Large intestine (tissue), 3 donors: Measurements from ENCODE around the gene TOPBP1. TPM values are rescaled to one million over a fixed set of nuclear protein-coding genes. Genes with fewer than 3 reads are reported as not detected.

ENCODE experiments used
- DNase-seq, 2 donors: peaks; one replicate each; pipeline versions ENCODE4 v3.0.0 to v3.0.0-alpha.2; 2013
- H3K27ac ChIP-seq: one replicate; pipeline ENCODE4 v1.5.1; 2013; ENCODE audit warnings: low read length
- H3K27me3 ChIP-seq: 2 replicates; pipeline ENCODE4 v1.6.1; 2013; ENCODE audit warnings: low read length; ENCODE audit not compliant: control insufficient read depth, insufficient read depth
- H3K36me3 ChIP-seq: 2 replicates; pipeline ENCODE4 v1.6.1; 2013; ENCODE audit warnings: low read length; ENCODE audit not compliant: control insufficient read depth, insufficient read depth
- H3K4me1 ChIP-seq: one replicate; pipeline ENCODE4 v1.6.1; 2013; ENCODE audit warnings: low read length; ENCODE audit not compliant: control insufficient read depth, insufficient read depth
- H3K4me3 ChIP-seq: one replicate; pipeline ENCODE4 v1.5.1; 2013; ENCODE audit warnings: low read length
- H3K9me3 ChIP-seq: one replicate; pipeline ENCODE4 v1.6.1; 2013; ENCODE audit warnings: mild to moderate bottlenecking, low read depth, low read length, moderate library complexity; ENCODE audit not compliant: control insufficient read depth
- WGBS: methylation state at CpG from one replicate; pipeline ENCODE4 v1.1.5; 2013; ENCODE audit warnings: low lambda C conversion rate; ENCODE audit not compliant: insufficient coverage; 5-methylcytosine and 5-hydroxymethylcytosine counted together
- polyA plus RNA-seq: library from polyadenylated mRNA; unstranded; fragments of 120-200 nt; gene quantifications from one replicate; pipeline ENCODE4 v1.2.1, GENCODE V29; 2013

TOPBP1 gene
- polyA plus RNA-seq, 1 donor, result 35.6 TPM

- Histone ChIP-seq H3K36me3 (peaks cover 31% of the 10 kb centered on the region), H3K4me1 (no peaks in the 10 kb centered on the region), H3K4me3 (no peak overlapping the region), H3K9me3 (no peaks in the 10 kb centered on the region), H3K27me3 (no peaks in the 10 kb centered on the region), H3K27ac (no peak overlapping the region)
- DNase-seq, result no peak
- WGBS, result 86% methylated on average over 2 of the region's 3 CpGs
These were observed 70.4 kb downstream of the TOPBP1 start for GRCh38 chr3:133591271-133591742.

- no peak for DNase-seq
- Histone ChIP-seq H3K4me3 (no peak overlapping the region), H3K27me3 (no peaks in the 10 kb centered on the region), H3K27ac (no peak overlapping the region), H3K9me3 (no peaks in the 10 kb centered on the region), H3K36me3 (peaks cover 48% of the 10 kb centered on the region), H3K4me1 (no peaks in the 10 kb centered on the region)
- no CpG with 5 or more reads among the region's 8 CpGs for WGBS
These were observed 72.2 kb downstream of the TOPBP1 start for GRCh38 chr3:133589503-133589902.

GRCh38 chr3:133588784-133589465 lies 72.8 kb downstream of the TOPBP1 start:
- H3K27ac ChIP-seq, result no peak overlapping the region
- peaks cover 52% of the 10 kb centered on the region for H3K36me3 ChIP-seq
- no peaks in the 10 kb centered on the region for H3K4me1 ChIP-seq
- no peaks in the 10 kb centered on the region for H3K27me3 ChIP-seq
- WGBS, result no CpG with 5 or more reads among the region's 2 CpGs
- H3K9me3 ChIP-seq, result no peaks in the 10 kb centered on the region
- no peak overlapping the region for H3K4me3 ChIP-seq
- no peak for DNase-seq

- peaks cover 61% of the 10 kb centered on the region for H3K36me3 ChIP-seq
- H3K27me3 ChIP-seq, result no peaks in the 10 kb centered on the region
- H3K9me3 ChIP-seq, result no peaks in the 10 kb centered on the region
- no peaks in the 10 kb centered on the region for H3K4me1 ChIP-seq
- no peak overlapping the region for H3K27ac ChIP-seq
- no peak for DNase-seq
- no peak overlapping the region for H3K4me3 ChIP-seq
- WGBS, result no CpG with 5 or more reads among the region's 4 CpGs
These were observed 73.7 kb downstream of the TOPBP1 start for GRCh38 chr3:133588035-133588434.

GRCh38 chr3:133583396-133583795 lies 78.3 kb downstream of the TOPBP1 start:
- Histone ChIP-seq H3K4me3 (no peak overlapping the region), H3K4me1 (no peaks in the 10 kb centered on the region), H3K27me3 (no peaks in the 10 kb centered on the region), H3K36me3 (peaks cover 80% of the 10 kb centered on the region), H3K27ac (no peak overlapping the region), H3K9me3 (no peaks in the 10 kb centered on the region)
- WGBS, result no CpG with 5 or more reads among the region's 6 CpGs
- DNase-seq, result no peak

- peak in 1 of 2 donors; percentile 14 for DNase-seq
- no peaks in the 10 kb centered on the region for H3K9me3 ChIP-seq
- no CpG with 5 or more reads among the region's 1 CpG for WGBS
- peaks cover 61% of the 10 kb centered on the region for H3K36me3 ChIP-seq
- H3K27ac ChIP-seq, result no peak overlapping the region
- no peak overlapping the region for H3K4me3 ChIP-seq
- no peaks in the 10 kb centered on the region for H3K27me3 ChIP-seq
- H3K4me1 ChIP-seq, result peaks cover 3% of the 10 kb centered on the region
These were observed 83.1 kb downstream of the TOPBP1 start for GRCh38 chr3:133578548-133579191.

GRCh38 chr3:133576169-133576568 lies 85.6 kb downstream of the TOPBP1 start:
- Histone ChIP-seq H3K4me1 (peaks cover 3% of the 10 kb centered on the region), H3K27ac (no peak overlapping the region), H3K4me3 (no peak overlapping the region), H3K9me3 (no peaks in the 10 kb centered on the region), H3K36me3 (peaks cover 39% of the 10 kb centered on the region), H3K27me3 (no peaks in the 10 kb centered on the region)
- no peak for DNase-seq
- WGBS, result 50% methylated on average over 1 of the region's 3 CpGs

- Histone ChIP-seq H3K9me3 (no peaks in the 10 kb centered on the region), H3K27ac (peak overlapping the region; percentile 95), H3K4me1 (peaks cover 3% of the 10 kb centered on the region), H3K27me3 (no peaks in the 10 kb centered on the region), H3K4me3 (peak overlapping the region; percentile 66), H3K36me3 (peaks cover 34% of the 10 kb centered on the region)
- no peak for DNase-seq
- 60% methylated on average over 2 of the region's 4 CpGs for WGBS
These were observed 86.7 kb downstream of the TOPBP1 start for GRCh38 chr3:133575086-133575485.

GRCh38 chr3:133574260-133574881 lies 87.4 kb downstream of the TOPBP1 start:
- Histone ChIP-seq H3K36me3 (peaks cover 32% of the 10 kb centered on the region), H3K27ac (peak overlapping the region; percentile 95), H3K4me3 (peak overlapping the region; percentile 66), H3K27me3 (no peaks in the 10 kb centered on the region), H3K4me1 (peaks cover 3% of the 10 kb centered on the region), H3K9me3 (no peaks in the 10 kb centered on the region)
- no CpG with 5 or more reads among the region's 54 CpGs for WGBS
- DNase-seq, result peak; percentile 72 to 90

- Histone ChIP-seq H3K9me3 (no peaks in the 10 kb centered on the region), H3K4me1 (peaks cover 3% of the 10 kb centered on the region), H3K27ac (peak within 1 kb of the TSS; percentile 95), H3K36me3 (peaks cover 26% of the 10 kb centered on the region), H3K27me3 (no peaks in the 10 kb centered on the region), H3K4me3 (peak within 1 kb of the TSS; percentile 66)
- no peak for DNase-seq
- no CpG with 5 or more reads among the region's 81 CpGs for WGBS
These were observed 88.0 kb downstream of the TOPBP1 start, which contains the start of gene CDV3 for GRCh38 chr3:133573629-133574194. CDV3 (plus strand) TSS chr3:133573686; CDS start chr3:133574045, 359 bp downstream.
